GM19328 (cell line): ENCODE measurements around the gene BRAT1.

Experiments
- ATAC-seq: cut with Tn5 transposase; IDR thresholded peaks from one replicate; pipeline ENCODE4 v1.9.1; 2021; ENCODE audit warnings: mild to moderate bottlenecking, moderate library complexity; ENCODE audit not compliant: unreplicated experiment

The BRAT1 gene

DNA sequence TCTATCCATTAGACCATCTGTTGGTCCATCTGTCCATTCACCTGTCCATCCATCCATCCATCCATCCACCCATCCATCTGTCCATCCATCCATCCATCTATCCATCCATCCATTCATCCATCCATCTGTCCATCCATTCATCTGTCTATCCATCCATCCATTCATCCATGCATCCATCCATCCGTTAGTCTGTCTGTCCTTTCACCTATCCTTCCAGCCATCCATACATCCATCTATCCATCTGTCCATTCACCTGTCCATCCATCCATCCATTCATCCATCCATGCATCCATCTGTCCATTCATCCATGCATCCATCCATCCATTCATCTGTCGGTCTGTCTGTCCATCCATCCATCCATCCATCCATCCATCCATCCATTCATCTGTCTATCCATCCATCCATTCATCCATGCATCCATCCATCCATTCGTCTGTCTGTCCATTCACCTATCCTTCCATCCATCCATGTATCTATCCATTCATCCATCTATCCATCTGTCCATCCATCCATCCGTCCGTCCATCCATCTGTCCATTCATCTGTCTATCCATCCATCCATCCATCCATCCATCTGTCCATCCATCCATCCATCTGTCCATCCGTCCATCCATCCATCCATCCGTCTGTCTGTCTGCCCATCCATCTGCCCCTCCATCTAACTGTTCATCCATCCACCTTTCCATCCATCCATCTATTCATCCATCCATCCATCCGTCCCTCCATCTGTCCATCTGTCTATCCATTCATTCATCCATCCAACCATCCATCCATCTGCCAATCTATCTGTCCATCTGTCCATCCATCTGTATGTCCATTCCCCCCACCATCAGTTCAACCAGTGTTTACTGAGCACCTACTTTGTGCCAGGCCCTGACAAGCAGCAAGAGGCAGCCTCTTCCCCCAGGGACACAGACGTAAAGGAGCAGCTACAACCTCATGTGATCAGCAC lies 40.6 kb downstream of the BRAT1 start:
- no peak for ATAC-seq

DNA sequence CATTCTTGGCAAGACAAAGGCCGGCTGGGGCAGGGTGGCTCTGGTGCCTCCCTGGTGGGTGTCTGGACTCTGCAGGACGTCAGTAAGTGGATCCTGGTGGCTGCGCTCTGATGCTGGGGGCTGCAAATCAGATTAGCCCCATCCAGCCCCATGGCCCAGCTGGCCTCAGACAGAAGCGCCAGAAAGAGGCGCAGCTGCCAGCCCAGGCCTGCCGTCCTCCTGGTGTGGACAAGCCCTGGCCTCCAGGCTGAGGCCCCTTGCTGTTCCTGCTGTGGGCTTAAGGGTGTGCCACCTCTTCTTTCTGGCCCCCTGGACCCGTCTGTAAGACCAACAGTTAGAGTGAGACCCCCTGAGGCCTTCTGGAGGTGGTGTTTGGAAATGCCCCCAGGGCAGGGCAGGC lies 41.6 kb downstream of the BRAT1 start:
- no peak for ATAC-seq

- no peak for ATAC-seq
These were observed 42.6 kb downstream of the BRAT1 start for GRCh38 chr7:2512713-2513112.

DNA sequence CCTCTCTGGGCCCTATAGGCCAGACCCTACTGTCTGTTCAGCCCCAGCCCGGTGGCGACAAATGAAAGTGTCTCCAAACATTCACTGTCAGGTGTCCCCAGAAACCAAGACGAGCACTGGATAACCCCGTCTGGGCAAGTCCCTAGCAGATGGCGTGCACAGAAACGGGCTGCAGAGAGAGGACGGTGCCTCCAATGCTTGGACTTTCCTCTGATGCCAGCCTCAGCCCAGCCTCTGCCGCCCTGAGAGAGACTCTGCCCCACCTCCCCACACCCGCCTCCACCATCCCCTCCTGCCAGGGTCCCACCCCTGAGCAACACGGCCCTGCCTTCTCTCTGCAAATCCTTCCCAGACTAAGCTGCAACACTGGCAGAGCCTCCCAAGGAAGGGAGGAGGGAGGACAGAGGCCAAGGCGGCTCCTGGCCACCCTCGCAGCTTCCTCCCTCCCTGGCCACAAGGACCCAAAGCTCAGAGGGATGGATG lies 43.1 kb downstream of the BRAT1 start:
- ATAC-seq = no peak

DNA sequence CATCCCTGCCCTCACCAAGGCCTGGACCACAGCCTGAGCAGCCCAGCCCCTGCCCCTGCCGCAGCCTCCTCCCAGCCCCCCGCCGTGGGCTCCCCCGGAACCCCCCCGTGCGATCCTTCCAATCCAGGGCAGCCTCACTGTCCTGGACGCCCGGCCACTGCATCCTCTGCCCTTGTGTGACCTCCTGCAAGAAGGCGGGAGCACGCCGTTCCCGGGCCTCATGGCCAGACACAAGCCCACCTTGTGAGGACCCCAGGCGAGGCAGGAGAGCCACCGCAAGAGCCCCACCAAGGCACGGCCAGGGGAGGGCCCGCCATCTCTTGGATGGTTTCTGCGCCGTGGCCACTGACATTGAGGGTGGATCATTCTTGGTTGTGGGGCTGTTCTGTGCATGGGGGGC lies 43.6 kb downstream of the BRAT1 start:
- no peak for ATAC-seq

- ATAC-seq = no peak
These were observed 44.2 kb downstream of the BRAT1 start for GRCh38 chr7:2510909-2511768.

DNA sequence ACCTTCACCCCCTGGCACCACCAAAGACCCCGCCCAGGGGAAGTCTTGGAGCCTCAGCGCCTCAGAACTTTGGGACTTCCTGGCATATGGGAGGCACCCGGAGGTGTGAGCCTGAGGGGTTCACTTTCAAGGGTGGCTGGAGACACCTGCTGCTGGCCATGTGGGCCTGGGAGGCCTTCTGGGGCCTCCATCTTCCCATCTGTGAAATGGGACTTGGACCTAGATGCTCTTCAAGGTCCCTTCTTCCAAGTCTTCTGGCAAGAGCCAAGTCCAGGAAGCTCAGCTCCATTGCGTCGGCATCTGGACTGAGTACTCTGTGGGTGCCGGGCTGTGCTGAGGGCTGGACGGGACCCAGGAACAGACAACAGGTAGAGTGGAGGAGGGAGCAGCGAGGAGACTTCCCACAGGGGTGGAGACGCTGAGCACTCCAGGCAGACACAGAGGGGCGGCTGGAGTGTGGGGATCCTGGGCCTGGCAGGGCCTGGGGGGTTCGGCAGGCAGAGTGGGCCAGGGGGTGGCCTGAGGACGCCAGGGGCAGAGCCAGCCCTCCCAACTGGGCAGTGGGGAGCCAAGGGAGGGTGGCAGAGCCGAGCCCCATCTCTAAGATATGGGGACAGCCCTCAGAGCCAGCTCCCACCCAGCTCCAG lies 45.1 kb downstream of the BRAT1 start:
- ATAC-seq = no peak

DNA sequence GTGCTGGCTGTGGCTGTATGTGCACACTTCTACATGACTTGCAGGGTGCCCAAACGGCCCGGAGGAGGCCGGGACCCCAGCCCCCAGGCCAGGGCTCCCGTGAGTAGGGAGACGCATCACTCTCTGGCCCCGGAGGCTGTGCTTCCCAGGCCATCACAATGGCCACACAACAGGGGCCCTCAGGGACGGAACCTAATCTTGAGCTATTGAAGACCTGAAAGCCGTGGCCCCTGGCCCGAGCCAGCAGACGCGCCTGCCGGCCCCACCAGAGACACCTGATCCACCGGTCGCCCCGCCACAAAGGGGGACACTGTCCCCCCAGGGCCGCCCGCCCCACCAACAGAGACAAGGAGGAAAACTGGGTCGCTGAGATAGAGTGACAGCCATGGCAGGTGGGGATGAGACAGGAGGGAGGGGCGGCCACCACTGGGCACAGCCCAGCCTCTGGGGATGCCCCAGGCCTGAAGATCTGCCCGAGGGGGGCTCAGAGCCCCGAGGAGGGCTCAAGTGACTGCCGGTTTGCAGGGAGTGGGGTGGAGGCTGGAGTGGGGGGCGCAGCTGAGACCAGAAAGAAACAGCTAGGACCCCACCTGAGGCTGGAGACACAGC lies 45.9 kb downstream of the BRAT1 start:
- no peak for ATAC-seq

GRCh38 chr7:2508327-2509215 lies 46.8 kb downstream of the BRAT1 start:
- no peak for ATAC-seq

DNA sequence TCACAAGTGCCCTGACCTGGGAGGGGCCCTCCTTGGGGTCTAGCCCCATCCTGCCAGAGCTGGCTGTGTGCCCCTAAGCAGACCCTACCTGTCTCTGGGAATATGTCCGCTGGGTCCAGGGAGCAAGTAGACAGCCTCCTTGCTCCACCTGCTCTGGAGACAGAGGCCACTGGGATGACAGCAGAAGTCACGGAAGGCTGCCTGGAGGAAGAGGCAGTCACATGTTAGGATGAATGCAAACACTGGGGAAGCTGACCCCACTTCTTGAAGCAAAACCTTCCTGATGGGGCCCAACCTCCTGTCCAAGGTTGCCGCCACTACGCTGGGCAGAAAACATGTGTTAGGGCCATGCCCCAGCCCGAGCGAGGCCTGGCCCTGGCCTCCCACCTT lies 47.4 kb downstream of the BRAT1 start:
- ATAC-seq = no peak

- ATAC-seq = no peak
These were observed 48.0 kb downstream of the BRAT1 start for GRCh38 chr7:2507208-2507916.

- no peak for ATAC-seq
These were observed 49.9 kb downstream of the BRAT1 start for GRCh38 chr7:2505401-2505800.

GRCh38 chr7:2504889-2505375 lies 50.4 kb downstream of the BRAT1 start:
- ATAC-seq = no peak

DNA sequence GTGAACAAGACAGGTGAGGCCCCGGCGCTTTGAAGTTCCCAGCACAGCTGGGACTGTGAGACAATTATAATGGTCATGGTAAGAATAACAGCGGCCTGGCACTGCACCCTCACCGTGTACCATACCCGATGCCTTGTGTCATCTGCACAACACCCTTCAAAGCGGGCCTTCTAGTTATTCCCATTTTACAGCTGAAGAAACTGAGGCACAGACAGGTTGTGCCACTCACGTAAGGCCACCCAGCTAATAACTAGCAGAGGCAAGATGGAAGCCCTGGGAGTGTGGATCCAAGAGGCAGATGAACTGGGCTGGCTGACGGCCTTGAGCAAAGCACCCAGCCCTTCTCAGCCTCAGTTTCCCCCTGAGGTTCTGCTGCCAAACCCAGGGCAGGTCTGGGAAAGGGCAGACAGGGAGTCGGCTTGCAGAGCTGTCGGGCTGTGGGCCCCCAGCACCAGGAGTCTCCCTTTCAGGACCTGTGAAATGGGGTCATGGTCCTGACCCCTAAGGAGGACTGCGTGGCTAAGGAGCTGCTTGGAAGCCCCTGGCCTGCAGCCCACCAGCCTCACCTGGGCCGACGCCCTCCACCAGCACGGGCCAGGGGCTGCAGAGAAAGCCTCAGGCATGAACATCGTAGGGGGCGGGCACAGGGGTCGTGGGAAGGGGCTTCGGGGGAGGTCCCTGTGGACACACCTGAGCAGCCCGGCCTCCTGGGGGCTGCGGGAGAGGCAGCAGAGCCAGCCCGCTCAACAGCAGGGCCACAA lies 51.0 kb downstream of the BRAT1 start:
- no peak for ATAC-seq

- ATAC-seq = no peak
These were observed 52.0 kb downstream of the BRAT1 start for GRCh38 chr7:2503056-2503941.

- no peak for ATAC-seq
These were observed 52.7 kb downstream of the BRAT1 start for GRCh38 chr7:2502647-2502966.

- ATAC-seq = no peak
These were observed 53.2 kb downstream of the BRAT1 start for GRCh38 chr7:2501947-2502646.
